NCI-H2081 treated with DMSO at 0.1 percent for 48 hours (cell line): ENCODE measurements around the gene ALOXE3.
A peak's percentile ranks its signal among the peaks of the same experiment; 100 is the strongest.

Experiments used
- DNase-seq: peaks from one replicate; lab custom pipeline; 2025; lab: John Stamatoyannopoulos, UW

The ALOXE3 gene

GRCh38 chr17:8142158-8142886, 24.0 kb upstream of the ALOXE3 start:
- no peak for DNase-seq

- DNase-seq, result no peak
Observed at GRCh38 chr17:8141741-8142140, 23.4 kb upstream of the ALOXE3 start.

- no peak for DNase-seq
Observed at GRCh38 chr17:8141045-8141444, 22.7 kb upstream of the ALOXE3 start.

- DNase-seq, result no peak
Observed at GRCh38 chr17:8140065-8141029, 22.0 kb upstream of the ALOXE3 start.

- DNase-seq, result peak; percentile 93
Observed at GRCh38 chr17:8138672-8139371, 20.5 kb upstream of the ALOXE3 start.

- DNase-seq, result no peak
Observed at GRCh38 chr17:8138374-8138671, 20.0 kb upstream of the ALOXE3 start.

- no peak for DNase-seq
Observed at GRCh38 chr17:8137645-8138373, 19.5 kb upstream of the ALOXE3 start.

GRCh38 chr17:8133941-8134340, 15.6 kb upstream of the ALOXE3 start:
- DNase-seq, result no peak

GRCh38 chr17:8133399-8133798, 15.1 kb upstream of the ALOXE3 start:
- DNase-seq, result no peak

- no peak for DNase-seq
Observed at GRCh38 chr17:8131844-8132441, 13.6 kb upstream of the ALOXE3 start.

GRCh38 chr17:8128125-8128784, 9.9 kb upstream of the ALOXE3 start:
- DNase-seq, result no peak

- DNase-seq, result no peak
Observed at GRCh38 chr17:8126491-8127066, 8.3 kb upstream of the ALOXE3 start.

- no peak for DNase-seq
Observed at GRCh38 chr17:8125947-8126490, 7.7 kb upstream of the ALOXE3 start.

- DNase-seq, result no peak
Observed at GRCh38 chr17:8125154-8125946, 7.0 kb upstream of the ALOXE3 start.

GRCh38 chr17:8124350-8125153, 6.2 kb upstream of the ALOXE3 start:
- no peak for DNase-seq

- DNase-seq, result no peak
Observed at GRCh38 chr17:8123695-8124349, 5.5 kb upstream of the ALOXE3 start, which contains the start of gene HES7. HES7 (minus strand) TSS chr17:8124106; CDS start chr17:8124084, 22 bp downstream.

- no peak for DNase-seq
Observed at GRCh38 chr17:8122924-8123694, 4.8 kb upstream of the ALOXE3 start.
